IMR-90 (cell line): ENCODE data around the gene PPIL4. TPM values are rescaled to one million over a fixed set of nuclear protein-coding genes. Genes with fewer than 3 reads are reported as not detected.
"Not testable (repeated sequence)": the region's sequence is repeated elsewhere in the genome, so short reads cannot be mapped to it uniquely, and the experiment has no call there.

Experiments used
- ATAC-seq: fragments of 200-7000 bp; cut with Tn5 transposase; 2 replicates; pipeline ENCODE4 v1.9.1; 2020; ENCODE audit warnings: low read depth, mild to moderate bottlenecking, moderate library complexity
- BruUV-seq: library from RNA; stranded (reverse); fragments of 400-500 nt; replicated peaks from 2 replicates; lab custom pipeline; 2021; lab: Mats Ljungman, UMichigan
- CTCF ChIA-PET: fragments of 300-600 bp; formaldehyde crosslinking; extraction: SDS; loops from one replicate; lab custom pipeline; 2021; ENCODE audit warnings: antibody characterized with exemption; lab: Yijun Ruan, JAX
- POLR2A ChIA-PET: fragments of 300-600 bp; sonication (Branson Sonifier 250); formaldehyde crosslinking; loops from one replicate; lab custom pipeline; 2022; ENCODE audit warnings: antibody characterized with exemption; ENCODE audit not compliant: unreplicated experiment; lab: Charles Lee
- DNase-seq: peaks from one replicate; pipeline ENCODE4 v3.0.0; 2013
- H2AFZ ChIP-seq: replicated peaks from 2 replicates; pipeline ENCODE3; 2013; ENCODE audit warnings: low read length, mild to moderate bottlenecking; ENCODE audit not compliant: poor library complexity
- H2AK5ac ChIP-seq: 2 replicates; pipeline ENCODE4 v1.6.1; 2013; ENCODE audit warnings: low read depth, low read length, inconsistent platforms
- H2AK9ac ChIP-seq: replicated peaks from 2 replicates; pipeline ENCODE3; 2013; ENCODE audit warnings: mild to moderate bottlenecking, low read depth, low read length, moderate library complexity; ENCODE audit not compliant: poor library complexity
- H2BK120ac ChIP-seq: 2 replicates; pipeline ENCODE4 v1.6.1; 2013; ENCODE audit warnings: low read depth, low read length, inconsistent platforms
- H2BK15ac ChIP-seq: 3 replicates; pipeline ENCODE4 v1.6.1; 2013; ENCODE audit warnings: low read depth, low read length, inconsistent platforms
- H2BK20ac ChIP-seq: 2 replicates; pipeline ENCODE4 v1.6.1; 2013; ENCODE audit warnings: low read depth, mild to moderate bottlenecking, inconsistent platforms, low read length, moderate library complexity
- H2BK5ac ChIP-seq: 2 replicates; pipeline ENCODE4 v1.6.1; 2013; ENCODE audit warnings: mild to moderate bottlenecking, low read depth, low read length, inconsistent platforms; ENCODE audit not compliant: poor library complexity, severe bottlenecking
- H3K14ac ChIP-seq: replicated peaks from 2 replicates; pipeline ENCODE4 v1.6.1; 2013; ENCODE audit warnings: low read depth, low read length, inconsistent platforms
- H3K18ac ChIP-seq: 2 replicates; pipeline ENCODE4 v1.6.1; 2013; ENCODE audit warnings: low read depth, low read length, control low read depth
- H3K23ac ChIP-seq: 2 replicates; pipeline ENCODE4 v1.6.1; 2013; ENCODE audit warnings: low read depth, low read length, inconsistent platforms
- H3K27ac ChIP-seq: 2 replicates; pipeline ENCODE4 v1.5.1; 2013; ENCODE audit warnings: mild to moderate bottlenecking, control low read depth, low read length; ENCODE audit not compliant: insufficient read depth
- H3K27me3 ChIP-seq: 2 replicates; pipeline ENCODE4 v1.6.1; 2013; ENCODE audit warnings: low read length; ENCODE audit not compliant: control insufficient read depth, insufficient read depth
- H3K36me3 ChIP-seq: 2 replicates; pipeline ENCODE4 v1.6.1; 2013; ENCODE audit warnings: low read length, mixed read lengths; ENCODE audit not compliant: control insufficient read depth, insufficient read depth
- H3K4ac ChIP-seq: 2 replicates; pipeline ENCODE4 v1.6.1; 2013; ENCODE audit warnings: low read depth, low read length, inconsistent platforms
- H3K4me1 ChIP-seq: 2 replicates; pipeline ENCODE4 v1.6.1; 2013; ENCODE audit warnings: low read length, mixed read lengths; ENCODE audit not compliant: control insufficient read depth, insufficient read depth
- H3K4me2 ChIP-seq: 2 replicates; pipeline ENCODE4 v1.6.1; 2013; ENCODE audit warnings: low read depth, mild to moderate bottlenecking, control low read depth, low read length, moderate library complexity
- H3K4me3 ChIP-seq: 2 replicates; pipeline ENCODE4 v1.5.1; 2013; ENCODE audit warnings: low read depth, mild to moderate bottlenecking, control low read depth, low read length, moderate library complexity; ENCODE audit not compliant: insufficient read depth
- H3K56ac ChIP-seq: 2 replicates; pipeline ENCODE4 v1.6.1; 2013; ENCODE audit warnings: low read length, inconsistent platforms; ENCODE audit not compliant: insufficient read depth; ENCODE audit errors: extremely low read depth
- H3K79me1 ChIP-seq, 2 experiments: 2 replicates each; pipeline ENCODE4 v1.6.1; 2013; ENCODE audit warnings: low read length in 2 of 2, inconsistent platforms in 1 of 2, low read depth in 1 of 2
- H3K9ac ChIP-seq: 2 replicates; pipeline ENCODE4 v1.6.1; 2013; ENCODE audit warnings: low read depth, low read length, control low read depth
- H3K9me1 ChIP-seq: 2 replicates; pipeline ENCODE4 v1.6.1; 2013; ENCODE audit warnings: low read length, inconsistent platforms; ENCODE audit not compliant: insufficient read depth
- H3K9me3 ChIP-seq: 2 replicates; pipeline ENCODE4 v1.6.1; 2013; ENCODE audit warnings: low read length; ENCODE audit not compliant: control insufficient read depth, insufficient read depth
- H4K20me1 ChIP-seq: 2 replicates; pipeline ENCODE4 v1.6.1; 2013; ENCODE audit warnings: low read length, inconsistent platforms; ENCODE audit not compliant: insufficient read depth
- H4K5ac ChIP-seq: 2 replicates; pipeline ENCODE4 v1.6.1; 2013; ENCODE audit warnings: mild to moderate bottlenecking, low read depth, low read length, control low read depth
- H4K8ac ChIP-seq, 2 experiments: 2 replicates each; pipeline ENCODE4 v1.6.1; 2013; ENCODE audit warnings: low read depth in 2 of 2, low read length in 2 of 2, control low read depth in 1 of 2, inconsistent platforms in 1 of 2
- H4K91ac ChIP-seq: 2 replicates; pipeline ENCODE4 v1.6.1; 2013; ENCODE audit warnings: low read depth, low read length, inconsistent platforms; ENCODE audit not compliant: insufficient read depth
- WGBS, 2 experiments: methylation state at CpG; one replicate each; pipeline versions ENCODE4 v1.1.5 to v1.1.7; 2013; ENCODE audit warnings: missing lambda C conversion rate in 2 of 2; ENCODE audit not compliant: insufficient read length in 1 of 2; ENCODE audit errors: extremely low coverage in 2 of 2; 5-methylcytosine and 5-hydroxymethylcytosine counted together
- dilution Hi-C: fragments of 300-500 bp; cut with HindIII; formaldehyde crosslinking; loops from one replicate; pipeline ENCODE4 v1.14.3; 2018; ENCODE audit warnings: low sequenced_read_pairs; ENCODE audit not compliant: unreplicated experiment
- in situ Hi-C: fragments of 300-500 bp; cut with MboI; formaldehyde crosslinking; loops from 3 replicates; pipeline ENCODE4 v1.14.3; 2019; ENCODE audit warnings: low sequenced_read_pairs, inconsistent platforms, mixed read lengths
- intact Hi-C: fragments of 100-400 bp; cut with micrococcal nuclease; formaldehyde crosslinking; loops from 2 replicates; pipeline ENCODE4 v1.10.0; 2022
- polyA plus RNA-seq, 3 experiments: library from polyadenylated mRNA; depleted of rRNA; stranded (reverse); fragments of >200 nt; gene quantifications; 2 replicates each; pipeline ENCODE4 v1.2.3, GENCODE V29; 2012; ENCODE audit warnings: low replicate concordance in 1 of 3
- total RNA-seq: library from RNA; depleted of rRNA; stranded (reverse); fragments of >200 nt; gene quantifications from 2 replicates; pipeline ENCODE4 v1.2.3, GENCODE V29; 2012

The PPIL4 gene
- total and polyA plus RNA-seq, 2 of the 4 experiments (the other 2 are of a cell fraction) = 10.6 to 13.3 TPM

DNA sequence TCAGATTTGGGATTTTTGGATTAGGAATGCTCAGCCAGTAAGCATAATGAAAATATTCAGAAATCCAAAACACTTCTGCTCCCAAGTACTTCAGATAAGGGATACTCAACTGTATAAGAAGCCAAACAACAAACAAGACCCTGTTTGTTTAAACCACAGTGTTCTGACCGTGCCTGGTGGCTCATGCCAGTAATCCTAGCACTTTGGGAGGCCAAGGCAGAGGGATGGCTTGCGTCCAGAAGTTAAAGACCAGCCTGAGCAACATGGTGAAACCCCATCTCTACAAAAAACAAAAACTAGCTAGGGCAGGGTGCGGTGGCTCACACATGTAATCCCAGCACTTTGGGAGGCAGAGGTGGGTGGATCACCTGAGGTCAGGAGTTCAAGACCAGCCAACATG, 85.6 kb downstream of the PPIL4 start:
- dilution Hi-C loops, H3K9ac ChIP-seq, H2AFZ ChIP-seq, H2BK120ac ChIP-seq, DNase-seq, H3K9me3 ChIP-seq, H3K36me3 ChIP-seq, H3K27me3 ChIP-seq, in situ Hi-C loops, H3K79me1 ChIP-seq, BruUV-seq, H3K14ac ChIP-seq, H2BK20ac ChIP-seq, H3K4me3 ChIP-seq, H4K91ac ChIP-seq, H2AK5ac ChIP-seq, H3K4ac ChIP-seq, H2BK5ac ChIP-seq, H4K20me1 ChIP-seq, H3K4me2 ChIP-seq, H2BK15ac ChIP-seq, H3K27ac ChIP-seq, H3K9me1 ChIP-seq, H3K18ac ChIP-seq, H4K5ac ChIP-seq, H2AK9ac ChIP-seq, intact Hi-C loops, H3K23ac ChIP-seq, POLR2A ChIA-PET, ATAC-seq, H3K56ac ChIP-seq, H4K8ac ChIP-seq: not testable (repeated sequence)
- no CpG with 5 or more reads among the region's 3 CpGs for WGBS, 2 experiments
- peaks cover 13% of the 10 kb centered on the region for H3K4me1 ChIP-seq
- CTCF ChIA-PET = interaction anchor here (1.7 kb wide), 1 partner anchor 57 kb away, joined by 3 read pairs; no protein-coding TSS in a partner anchor
